Mesothelial cell of epicardium (in vitro differentiated cells): Measurements from ENCODE around the gene AREG. TPM values are rescaled to one million over a fixed set of nuclear protein-coding genes. Genes with fewer than 3 reads are reported as not detected.

Experiments used
- DNase-seq, 2 experiments: peaks; one replicate each; pipeline ENCODE4 v3.0.0; 2021; ENCODE audit warnings: low spot score in 2 of 2; ENCODE audit not compliant: unreplicated experiment in 2 of 2
- H3K27ac Mint-ChIP-seq: 2 replicates; pipeline ENCODE4 v1.8.0; 2021; ENCODE audit warnings: mixed read lengths
- H3K27me3 Mint-ChIP-seq: 2 replicates; pipeline ENCODE4 v1.8.0; 2021; ENCODE audit warnings: low read depth, mixed read lengths
- H3K36me3 Mint-ChIP-seq: 2 replicates; pipeline ENCODE4 v1.8.0; 2021; ENCODE audit warnings: mixed read lengths
- H3K4me1 Mint-ChIP-seq: 2 replicates; pipeline ENCODE4 v1.8.0; 2021; ENCODE audit warnings: mixed read lengths
- H3K4me3 Mint-ChIP-seq: 2 replicates; pipeline ENCODE4 v1.8.0; 2021; ENCODE audit warnings: mild to moderate bottlenecking, moderate library complexity, mixed read lengths
- H3K9me3 Mint-ChIP-seq: 2 replicates; pipeline ENCODE4 v1.8.0; 2021; ENCODE audit warnings: mixed read lengths
- CTCF ChIP-seq: fragments of 200-600 bp; sonication (generic); IDR thresholded peaks from one replicate; pipeline ENCODE4 v1.5.0; 2021; ENCODE audit warnings: antibody characterized with exemption; ENCODE audit not compliant: unreplicated experiment
- total RNA-seq: library from RNA; stranded (reverse); gene quantifications from 3 replicates; pipeline ENCODE4 v1.2.1, GENCODE V29; 2021

AREG gene
- total RNA-seq, 1 donor from 2014 or later, result 1.5 TPM

- no peak for DNase-seq
- peaks cover 3% of the 10 kb centered on the region for H3K27me3 Mint-ChIP-seq
- H3K4me1 Mint-ChIP-seq, result peaks cover 14% of the 10 kb centered on the region
- no peaks in the 10 kb centered on the region for H3K36me3 Mint-ChIP-seq
- H3K27ac Mint-ChIP-seq, result no peak overlapping the region
- no peak overlapping the region for H3K4me3 Mint-ChIP-seq
- H3K9me3 Mint-ChIP-seq, result peaks cover 33% of the 10 kb centered on the region
- no peak for TF ChIP-seq CTCF
These were observed 58.6 kb downstream of the AREG start for GRCh38 chr4:74503580-74503979.

DNA sequence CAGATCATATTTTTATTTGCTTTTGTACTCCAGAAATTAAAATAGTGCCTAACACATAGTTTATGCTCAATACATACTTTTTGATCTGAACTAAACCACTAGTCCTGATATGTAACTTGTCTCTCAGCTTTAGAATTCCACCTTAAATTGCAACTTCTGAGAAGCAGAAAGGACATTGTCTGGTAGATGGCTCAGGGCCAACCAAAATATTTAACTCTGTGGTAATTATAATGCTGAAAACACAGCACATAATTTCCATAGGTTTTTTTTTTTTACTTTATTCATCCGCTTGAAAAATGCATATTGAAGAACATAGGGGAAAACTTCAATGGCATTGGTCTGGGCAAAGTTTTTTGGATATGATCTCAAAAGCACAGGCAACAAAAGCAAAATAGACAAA is 59.3 kb downstream of the AREG start:
- H3K4me3 Mint-ChIP-seq, result no peak overlapping the region
- TF ChIP-seq CTCF, result no peak
- peaks cover 27% of the 10 kb centered on the region for H3K9me3 Mint-ChIP-seq
- no peak overlapping the region for H3K27ac Mint-ChIP-seq
- peaks cover 2% of the 10 kb centered on the region for H3K27me3 Mint-ChIP-seq
- DNase-seq, result no peak
- H3K36me3 Mint-ChIP-seq, result no peaks in the 10 kb centered on the region
- H3K4me1 Mint-ChIP-seq, result peaks cover 14% of the 10 kb centered on the region

Other genes starting within 250 kb of the AREG start
- gene EPGN, start 136.7 kb upstream of the AREG start, total RNA-seq, result 7.8 to 8.3 TPM (median 8.0 TPM) in 3 replicates
- gene EREG, start 80.0 kb upstream of the AREG start, total RNA-seq, result 0.04 to 0.22 TPM in 2 of 3 replicates, not detected in the other